ENCODE measurements around the gene GLMP.

GRCh38 chr1:156270314-156270713, 25.2 kb downstream of the GLMP start:
- TF ChIP-seq CTCF (conservative IDR thresholded peaks at IDR 0.05 in 1 of 2, IDR thresholded peaks at IDR 0.05 in 1 of 2; ENCODE audit: extremely low read depth in 1 of 2, insufficient read depth in 1 of 2, low read depth in 1 of 2, low read length in 2 of 2), result no peak
- TF ChIP-seq EZH2 (IDR thresholded peaks at IDR 0.05; ENCODE audit: borderline replicate concordance, low read length), result no peak
